ENCODE results near the gene OOSP2.
"Not testable (repeated sequence)": the region's sequence is repeated elsewhere in the genome, so short reads cannot be mapped to it uniquely, and the experiment has no call there.

OOSP2 gene

GRCh38 chr11:60040109-60040508, at the start of gene OOSP2:
OOSP2 (plus strand) TSS chr11:60040409; CDS start chr11:60040460, 51 bp downstream.
- no peak for DNase-seq

- DNase-seq: no peak
Observed at GRCh38 chr11:59990421-59990820, 49.8 kb upstream of the OOSP2 start.

GRCh38 chr11:59992425-59992824, 47.8 kb upstream of the OOSP2 start:
- DNase-seq: no peak

- no peak for DNase-seq
Observed at GRCh38 chr11:59997800-59998199, 42.4 kb upstream of the OOSP2 start.

- DNase-seq: no peak
Observed at GRCh38 chr11:59999691-60000090, 40.5 kb upstream of the OOSP2 start.

GRCh38 chr11:60003729-60004128, 36.5 kb upstream of the OOSP2 start:
- DNase-seq: no peak

- no peak for DNase-seq
Observed at GRCh38 chr11:60005360-60005759, 34.8 kb upstream of the OOSP2 start.

- DNase-seq: no peak
Observed at GRCh38 chr11:60016881-60017280, 23.3 kb upstream of the OOSP2 start, which contains the start of gene OOSP4B. OOSP4B (plus strand) TSS chr11:60017181.

- no peak for DNase-seq
Observed at GRCh38 chr11:60018058-60018457, 22.2 kb upstream of the OOSP2 start.

- not testable (repeated sequence) for DNase-seq
Observed at GRCh38 chr11:60020376-60020775, 19.8 kb upstream of the OOSP2 start.

GRCh38 chr11:60029015-60029632, 11.1 kb upstream of the OOSP2 start:
- DNase-seq: no peak

- DNase-seq: not testable (repeated sequence)
Observed at GRCh38 chr11:60050422-60050821, 10.2 kb downstream of the OOSP2 start.

GRCh38 chr11:60050839-60051238, 10.6 kb downstream of the OOSP2 start:
- DNase-seq: not testable (repeated sequence)

- no peak for DNase-seq
Observed at GRCh38 chr11:60056349-60056969, 16.2 kb downstream of the OOSP2 start, which contains the start of gene MS4A3. MS4A3 (plus strand) TSS chr11:60056665; CDS start chr11:60061161, 4,496 bp downstream.

GRCh38 chr11:60059052-60059451, 18.8 kb downstream of the OOSP2 start:
- DNase-seq: no peak

- DNase-seq: no peak
Observed at GRCh38 chr11:60059521-60060240, 19.5 kb downstream of the OOSP2 start.

- no peak for DNase-seq
Observed at GRCh38 chr11:60064111-60064510, 23.9 kb downstream of the OOSP2 start.

GRCh38 chr11:60065801-60066200, 25.6 kb downstream of the OOSP2 start:
- DNase-seq: no peak

- no peak for DNase-seq
Observed at GRCh38 chr11:60069450-60069849, 29.2 kb downstream of the OOSP2 start.

GRCh38 chr11:60071644-60072043, 31.4 kb downstream of the OOSP2 start:
- not testable (repeated sequence) for DNase-seq

- DNase-seq: no peak
Observed at GRCh38 chr11:60077216-60077817, 37.1 kb downstream of the OOSP2 start.

GRCh38 chr11:60077981-60078380, 37.8 kb downstream of the OOSP2 start:
- DNase-seq: no peak

GRCh38 chr11:60078745-60079144, 38.5 kb downstream of the OOSP2 start:
- no peak for DNase-seq

GRCh38 chr11:60080535-60080934, 40.3 kb downstream of the OOSP2 start:
- no peak for DNase-seq
